ENCODE measurements around the gene COL6A2. TPM values are rescaled to one million over a fixed set of nuclear protein-coding genes. Genes with fewer than 3 reads are reported as not detected.

COL6A2 gene
- total RNA-seq, 1 donor from 2014 or later = 1,821 TPM

GRCh38 chr21:46126309-46127238 is 28.7 kb downstream of the COL6A2 start:
- no peak for TF ChIP-seq CTCF (IDR thresholded peaks at IDR 0.05)
- Mint-ChIP-seq H3K4me1 (ENCODE audit: unreplicated experiment) (no peaks in the 10 kb centered on the region), H3K4me3 (ENCODE audit: unreplicated experiment) (no peak overlapping the region), H3K9me3 (ENCODE audit: unreplicated experiment) (no peaks in the 10 kb centered on the region), H3K27me3 (ENCODE audit: unreplicated experiment) (no peaks in the 10 kb centered on the region), H3K27ac (ENCODE audit: unreplicated experiment) (no peak overlapping the region), H3K36me3 (ENCODE audit: unreplicated experiment) (peaks cover 20% of the 10 kb centered on the region)
- peak; percentile 80 for DNase-seq (ENCODE audit: extremely low spot score, unreplicated experiment)

- TF ChIP-seq CTCF (IDR thresholded peaks at IDR 0.05) = no peak
- Mint-ChIP-seq H3K9me3 (ENCODE audit: unreplicated experiment) (no peaks in the 10 kb centered on the region), H3K27ac (ENCODE audit: unreplicated experiment) (no peak overlapping the region), H3K36me3 (ENCODE audit: unreplicated experiment) (peaks cover 15% of the 10 kb centered on the region), H3K27me3 (ENCODE audit: unreplicated experiment) (no peaks in the 10 kb centered on the region), H3K4me3 (ENCODE audit: unreplicated experiment) (no peak overlapping the region), H3K4me1 (ENCODE audit: unreplicated experiment) (no peaks in the 10 kb centered on the region)
- DNase-seq (ENCODE audit: extremely low spot score, unreplicated experiment) = peak; percentile 81
Observed at GRCh38 chr21:46127239-46128105, 29.6 kb downstream of the COL6A2 start.

- no peak for TF ChIP-seq CTCF (IDR thresholded peaks at IDR 0.05)
- H3K4me3 Mint-ChIP-seq (ENCODE audit: unreplicated experiment) = no peak overlapping the region
- no peak for DNase-seq (ENCODE audit: extremely low spot score, unreplicated experiment)
- no peaks in the 10 kb centered on the region for H3K9me3 Mint-ChIP-seq (ENCODE audit: unreplicated experiment)
- H3K27ac Mint-ChIP-seq (ENCODE audit: unreplicated experiment) = no peak overlapping the region
- H3K4me1 Mint-ChIP-seq (ENCODE audit: unreplicated experiment) = no peaks in the 10 kb centered on the region
- peaks cover 11% of the 10 kb centered on the region for H3K36me3 Mint-ChIP-seq (ENCODE audit: unreplicated experiment)
- H3K27me3 Mint-ChIP-seq (ENCODE audit: unreplicated experiment) = no peaks in the 10 kb centered on the region
Observed at GRCh38 chr21:46128106-46128932, 30.4 kb downstream of the COL6A2 start.

- DNase-seq (ENCODE audit: extremely low spot score, unreplicated experiment) = no peak
- Mint-ChIP-seq H3K9me3 (ENCODE audit: unreplicated experiment) (no peaks in the 10 kb centered on the region), H3K4me3 (ENCODE audit: unreplicated experiment) (no peak overlapping the region), H3K27me3 (ENCODE audit: unreplicated experiment) (no peaks in the 10 kb centered on the region), H3K27ac (ENCODE audit: unreplicated experiment) (peak overlapping the region; percentile 57), H3K36me3 (ENCODE audit: unreplicated experiment) (peaks cover 11% of the 10 kb centered on the region), H3K4me1 (ENCODE audit: unreplicated experiment) (no peaks in the 10 kb centered on the region)
- no peak for TF ChIP-seq CTCF (IDR thresholded peaks at IDR 0.05)
Observed at GRCh38 chr21:46128933-46129571, 31.1 kb downstream of the COL6A2 start.
